GM19240 (cell line): ENCODE measurements around the gene AQR.

Experiments
- DNase-seq: peaks from one replicate; pipeline ENCODE4 v3.0.0; 2011; ENCODE audit warnings: low spot score; ENCODE audit not compliant: insufficient read length

Gene AQR

GRCh38 chr15:34883042-34883441, 86.5 kb downstream of the AQR start:
- no peak for DNase-seq

- DNase-seq, result no peak
These were observed 90.4 kb downstream of the AQR start for GRCh38 chr15:34879107-34879506.

GRCh38 chr15:34876640-34877039, 92.9 kb downstream of the AQR start:
- no peak for DNase-seq

GRCh38 chr15:34869110-34869509, 100.4 kb downstream of the AQR start:
- DNase-seq, result no peak

- DNase-seq, result no peak
These were observed 104.0 kb downstream of the AQR start for GRCh38 chr15:34865531-34865930.

GRCh38 chr15:34861214-34861613, 108.3 kb downstream of the AQR start:
- DNase-seq, result no peak

- DNase-seq, result no peak
These were observed 113.6 kb downstream of the AQR start for GRCh38 chr15:34855893-34856292.

- DNase-seq, result no peak
These were observed 114.1 kb downstream of the AQR start for GRCh38 chr15:34855413-34855812.

GRCh38 chr15:34854232-34854631, 115.3 kb downstream of the AQR start:
- DNase-seq, result no peak

GRCh38 chr15:34853001-34853758, 116.4 kb downstream of the AQR start:
- no peak for DNase-seq

- no peak for DNase-seq
These were observed 117.8 kb downstream of the AQR start for GRCh38 chr15:34851751-34852150.

- no peak for DNase-seq
These were observed 118.5 kb downstream of the AQR start for GRCh38 chr15:34851007-34851406.

- no peak for DNase-seq
These were observed 119.4 kb downstream of the AQR start for GRCh38 chr15:34850121-34850520.

GRCh38 chr15:34849364-34849959, 120.1 kb downstream of the AQR start:
- DNase-seq, result no peak

GRCh38 chr15:34847598-34847997, 121.9 kb downstream of the AQR start:
- DNase-seq, result no peak

- DNase-seq, result no peak
These were observed 128.2 kb downstream of the AQR start for GRCh38 chr15:34841262-34841725.

GRCh38 chr15:34838282-34838681, 131.3 kb downstream of the AQR start:
- no peak for DNase-seq

- no peak for DNase-seq
These were observed 132.1 kb downstream of the AQR start for GRCh38 chr15:34837246-34838016.

- DNase-seq, result no peak
These were observed 141.2 kb downstream of the AQR start for GRCh38 chr15:34828145-34828911.

- DNase-seq, result no peak
These were observed 147.7 kb downstream of the AQR start for GRCh38 chr15:34821831-34822230.

- DNase-seq, result no peak
These were observed 149.4 kb downstream of the AQR start for GRCh38 chr15:34820110-34820509.

GRCh38 chr15:34818526-34818925, 151.0 kb downstream of the AQR start:
- DNase-seq, result no peak
